Prostate gland (tissue), 2 donors: ENCODE measurements around the gene IGF2BP1.

ENCODE experiments used
- CTCF ChIP-seq, 4 experiments: fragments of 200-600 bp in 2 of 4; fragments of 450-650 bp in 2 of 4; sonication (generic) in 2 of 4; IDR thresholded peaks; 1 replicate in 3 of 4; 2 replicates in 1 of 4; pipeline ENCODE4 v1.5.1; 2016 to 2019; ENCODE audit warnings: antibody characterized with exemption in 4 of 4, mild to moderate bottlenecking in 2 of 4, moderate library complexity in 2 of 4
- POLR2AphosphoS5 ChIP-seq: sonication (generic); formaldehyde crosslinking; IDR thresholded peaks from one replicate; pipeline ENCODE4 v1.6.1; 2017; ENCODE audit warnings: antibody characterized with exemption

DNA sequence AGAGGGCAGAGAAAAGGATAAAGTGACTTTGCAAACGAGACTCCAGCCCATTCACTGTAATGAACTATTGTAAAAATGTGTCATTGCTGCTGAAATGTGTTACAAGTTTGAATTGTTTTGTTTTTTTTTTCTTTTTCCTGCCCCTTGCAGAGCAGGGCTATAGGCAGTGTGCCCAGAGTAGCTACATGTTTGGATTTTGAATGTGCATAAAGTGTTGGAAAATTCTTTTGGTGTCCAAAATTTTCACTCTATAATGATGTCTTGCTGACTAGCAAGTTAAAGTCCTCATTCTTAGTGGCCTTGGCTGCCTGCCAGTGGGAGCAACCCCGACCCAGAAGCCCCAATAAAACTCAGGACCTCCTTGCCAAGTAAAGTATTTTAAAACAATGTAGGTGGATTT is 66.5 kb downstream of the IGF2BP1 start:
- TF ChIP-seq CTCF (IDR thresholded peaks at IDR 0.05) (no peak), POLR2AphosphoS5 (no peak)
